ENCODE measurements around the gene GSE1. TPM values are rescaled to one million over a fixed set of nuclear protein-coding genes. Genes with fewer than 3 reads are reported as not detected.

GSE1 gene
- total RNA-seq, 4 donors from 2014 or later: 45.1 to 89.3 (median 71.3) TPM

DNA sequence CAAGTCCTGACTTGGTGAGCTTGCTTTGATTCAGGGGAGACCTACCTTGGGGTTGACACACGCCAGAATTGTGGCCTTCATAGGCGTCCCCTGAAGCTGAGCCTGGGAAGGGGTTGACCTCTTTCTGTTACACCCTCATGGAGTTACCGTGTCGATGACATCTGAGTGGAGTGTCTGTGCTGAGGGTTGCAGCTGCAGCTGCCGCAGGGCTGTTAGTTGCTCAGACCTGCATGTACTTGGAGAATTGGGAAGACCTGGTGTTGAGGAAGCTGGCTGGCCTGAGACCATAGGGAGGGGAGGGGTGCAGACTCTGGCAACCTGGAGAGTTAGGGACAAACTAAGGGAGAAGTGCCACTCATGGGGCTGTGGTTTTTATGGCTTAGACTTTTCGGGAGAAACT lies 9.6 kb downstream of the GSE1 start:
- H3K9me3 ChIP-seq: no peaks in the 10 kb centered on the region
- H3K27me3 ChIP-seq: no peaks in the 10 kb centered on the region
- no peak overlapping the region for H3K4me3 ChIP-seq
- intact Hi-C loops (cut with DNase I; ENCODE audit: low total_unique reads) (no loop called here), in situ Hi-C loops (cut with MboI; ENCODE audit: low sequenced_read_pairs in 4 of 4) (no loop called here)
- ATAC-seq (no peak), DNase-seq (no peak)
- TF ChIP-seq, protein P1, sequence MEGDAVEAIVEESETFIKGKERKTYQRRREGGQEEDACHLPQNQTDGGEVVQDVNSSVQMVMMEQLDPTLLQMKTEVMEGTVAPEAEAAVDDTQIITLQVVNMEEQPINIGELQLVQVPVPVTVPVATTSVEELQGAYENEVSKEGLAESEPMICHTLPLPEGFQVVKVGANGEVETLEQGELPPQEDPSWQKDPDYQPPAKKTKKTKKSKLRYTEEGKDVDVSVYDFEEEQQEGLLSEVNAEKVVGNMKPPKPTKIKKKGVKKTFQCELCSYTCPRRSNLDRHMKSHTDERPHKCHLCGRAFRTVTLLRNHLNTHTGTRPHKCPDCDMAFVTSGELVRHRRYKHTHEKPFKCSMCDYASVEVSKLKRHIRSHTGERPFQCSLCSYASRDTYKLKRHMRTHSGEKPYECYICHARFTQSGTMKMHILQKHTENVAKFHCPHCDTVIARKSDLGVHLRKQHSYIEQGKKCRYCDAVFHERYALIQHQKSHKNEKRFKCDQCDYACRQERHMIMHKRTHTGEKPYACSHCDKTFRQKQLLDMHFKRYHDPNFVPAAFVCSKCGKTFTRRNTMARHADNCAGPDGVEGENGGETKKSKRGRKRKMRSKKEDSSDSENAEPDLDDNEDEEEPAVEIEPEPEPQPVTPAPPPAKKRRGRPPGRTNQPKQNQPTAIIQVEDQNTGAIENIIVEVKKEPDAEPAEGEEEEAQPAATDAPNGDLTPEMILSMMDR (IDR thresholded peaks at IDR 0.05 in 4 of 5, conservative IDR thresholded peaks at IDR 0.05 in 1 of 5): no peak
- TF ChIP-seq POLR2A (IDR thresholded peaks at IDR 0.05): no peak
- no peak overlapping the region for H3K27ac ChIP-seq
- H3K36me3 ChIP-seq: no peaks in the 10 kb centered on the region
- H3K4me1 ChIP-seq: peaks cover 13 to 39% of the 10 kb centered on the region in 2 donors

DNA sequence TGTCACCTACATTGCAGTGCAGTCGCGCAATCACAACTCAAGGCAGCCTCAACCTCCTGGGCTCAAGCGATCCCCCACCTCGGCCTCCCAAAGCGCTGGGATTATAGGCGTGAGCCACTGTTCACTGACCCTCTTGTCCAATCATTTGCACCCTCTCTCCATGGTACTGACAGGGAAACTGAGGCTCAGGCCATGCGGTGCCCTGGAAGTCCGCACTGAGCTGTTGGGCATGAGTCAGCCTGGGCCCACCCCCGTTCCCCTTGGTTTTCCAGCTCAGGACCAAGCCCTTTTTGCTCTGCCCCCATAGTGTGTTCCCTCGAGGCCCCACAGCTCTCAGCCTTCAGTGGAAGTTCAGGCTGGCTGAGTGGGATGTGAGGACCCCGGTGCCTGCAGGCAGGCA lies 10.1 kb downstream of the GSE1 start:
- no peaks in the 10 kb centered on the region for H3K27me3 ChIP-seq
- intact Hi-C loops (cut with DNase I; ENCODE audit: low total_unique reads): no loop called here
- in situ Hi-C loops (cut with MboI; ENCODE audit: low sequenced_read_pairs in 4 of 4): no loop called here

DNA sequence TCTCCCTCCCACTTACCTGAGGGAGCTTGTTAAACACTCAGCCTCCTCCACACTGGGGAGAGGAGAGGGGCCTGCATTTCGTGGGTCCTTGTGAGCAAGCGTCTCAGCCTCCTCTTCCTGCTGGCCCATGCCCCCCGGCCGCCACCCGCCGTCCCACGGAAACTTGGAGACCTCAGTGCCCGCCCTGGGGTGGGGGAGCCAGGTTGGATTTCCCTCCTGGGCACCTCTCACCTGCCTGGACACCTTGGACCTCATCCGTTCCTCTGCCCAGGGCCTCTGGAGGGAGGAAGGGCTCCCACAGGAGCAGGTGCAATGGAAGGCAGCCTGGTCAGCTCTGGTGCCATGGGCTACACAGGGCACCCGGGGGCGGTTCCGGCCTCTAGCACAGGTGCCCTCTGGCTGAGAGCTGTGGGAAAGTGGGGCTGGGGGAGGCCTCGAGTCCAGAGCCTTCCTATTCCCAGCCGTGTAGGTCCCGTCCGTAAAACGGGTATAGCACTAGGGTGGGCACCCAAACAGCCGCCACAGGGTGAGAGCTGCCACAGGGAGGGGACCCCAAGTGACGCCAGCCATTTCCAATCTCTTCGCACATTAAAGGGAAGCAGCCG lies 11.0 kb downstream of the GSE1 start:
- no peaks in the 10 kb centered on the region for H3K36me3 ChIP-seq
- H3K4me1 ChIP-seq: peaks cover 27 to 54% of the 10 kb centered on the region in 2 donors
- TF ChIP-seq, protein P1 (IDR thresholded peaks at IDR 0.05 in 4 of 5, conservative IDR thresholded peaks at IDR 0.05 in 1 of 5): no peak
- TF ChIP-seq POLR2A (IDR thresholded peaks at IDR 0.05): no peak
- no peak overlapping the region for H3K27ac ChIP-seq
- H3K9me3 ChIP-seq: no peaks in the 10 kb centered on the region
- no peak overlapping the region for H3K4me3 ChIP-seq
- intact Hi-C loops (cut with DNase I; ENCODE audit: low total_unique reads): no loop called here
- ATAC-seq (no peak), DNase-seq (no peak)
- no peaks in the 10 kb centered on the region for H3K27me3 ChIP-seq
- in situ Hi-C loops (cut with MboI; ENCODE audit: low sequenced_read_pairs in 4 of 4): no loop called here

More for the DNA sequence above, 10.1 kb downstream of the GSE1 start:
- H3K4me3 ChIP-seq: no peak overlapping the region
- H3K9me3 ChIP-seq: no peaks in the 10 kb centered on the region
- no peak overlapping the region for H3K27ac ChIP-seq
- DNase-seq (no peak), ATAC-seq (no peak)
- no peaks in the 10 kb centered on the region for H3K36me3 ChIP-seq
- TF ChIP-seq, protein P1 (IDR thresholded peaks at IDR 0.05 in 4 of 5, conservative IDR thresholded peaks at IDR 0.05 in 1 of 5): no peak
- TF ChIP-seq POLR2A (IDR thresholded peaks at IDR 0.05): no peak
- peaks cover 19 to 45% of the 10 kb centered on the region in 2 donors for H3K4me1 ChIP-seq

DNA sequence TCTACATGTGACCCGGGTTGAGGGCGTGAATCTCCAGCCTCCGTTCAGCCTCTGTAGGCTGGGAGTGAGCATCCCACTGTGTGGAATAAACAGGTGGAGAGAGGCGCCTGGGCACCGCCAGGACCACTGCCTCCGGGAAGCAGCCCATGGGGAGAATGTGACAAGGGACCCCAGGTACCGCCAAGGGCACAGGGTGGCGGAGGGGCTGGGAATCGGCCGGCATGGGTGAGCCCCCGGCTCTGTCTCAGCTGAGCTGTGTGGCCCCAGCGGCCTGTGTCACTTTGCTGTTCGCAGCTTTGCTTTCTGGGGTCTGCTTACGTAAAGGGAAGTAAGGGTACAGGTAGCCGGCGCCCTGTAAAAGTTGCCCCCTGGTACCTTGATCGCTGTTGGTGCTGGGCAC lies 11.5 kb downstream of the GSE1 start:
- Histone ChIP-seq H3K27me3 (no peaks in the 10 kb centered on the region), H3K9me3 (no peaks in the 10 kb centered on the region), H3K4me3 (no peak overlapping the region), H3K4me1 (peaks cover 31 to 57% of the 10 kb centered on the region in 2 donors), H3K36me3 (no peaks in the 10 kb centered on the region), H3K27ac (no peak overlapping the region)
- in situ Hi-C loops (cut with MboI; ENCODE audit: low sequenced_read_pairs in 4 of 4) (no loop called here), intact Hi-C loops (cut with DNase I; ENCODE audit: low total_unique reads) (no loop called here)
- TF ChIP-seq, protein P1 (IDR thresholded peaks at IDR 0.05 in 4 of 5, conservative IDR thresholded peaks at IDR 0.05 in 1 of 5): no peak
- TF ChIP-seq POLR2A (IDR thresholded peaks at IDR 0.05): no peak
- DNase-seq (no peak), ATAC-seq (no peak)

DNA sequence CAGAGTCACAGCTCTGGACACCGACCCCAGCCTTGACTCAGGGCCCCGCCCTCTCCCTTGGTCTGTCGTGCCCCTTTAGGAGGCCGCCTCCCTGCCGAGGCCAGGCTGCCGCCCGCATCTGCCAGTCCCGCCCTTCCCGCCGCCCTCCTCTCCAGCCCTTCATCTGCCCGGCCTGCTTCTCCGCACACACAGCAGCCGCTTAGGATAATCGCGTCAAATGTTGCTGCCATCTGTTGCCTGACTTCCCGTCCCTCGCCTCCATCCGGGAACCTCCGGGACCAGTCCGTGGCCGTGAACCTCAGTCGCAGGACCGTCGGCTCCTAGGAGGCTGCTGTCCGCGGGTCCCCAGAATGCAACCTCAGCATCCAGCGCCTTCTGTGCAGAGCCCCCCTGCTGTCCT lies 11.9 kb downstream of the GSE1 start:
- intact Hi-C loops (cut with DNase I; ENCODE audit: low total_unique reads): no loop called here
- ATAC-seq (no peak), DNase-seq (no peak)
- H3K4me3 ChIP-seq: no peak overlapping the region
- H3K9me3 ChIP-seq: no peaks in the 10 kb centered on the region
- in situ Hi-C loops (cut with MboI; ENCODE audit: low sequenced_read_pairs in 4 of 4): no loop called here
- TF ChIP-seq, protein P1 (IDR thresholded peaks at IDR 0.05 in 4 of 5, conservative IDR thresholded peaks at IDR 0.05 in 1 of 5): no peak
- TF ChIP-seq POLR2A (IDR thresholded peaks at IDR 0.05): no peak
- no peak overlapping the region for H3K27ac ChIP-seq
- no peaks in the 10 kb centered on the region for H3K27me3 ChIP-seq
- H3K4me1 ChIP-seq: peaks cover 31 to 57% of the 10 kb centered on the region in 2 donors
- H3K36me3 ChIP-seq: no peaks in the 10 kb centered on the region

Data from gastrocnemius medialis (tissue), 4 donors.